Measurements from ENCODE around the gene HMCES. TPM values are rescaled to one million over a fixed set of nuclear protein-coding genes. Genes with fewer than 3 reads are reported as not detected.

Gene HMCES
- polyA plus RNA-seq, 3 donors, result 11.9 to 23.0 (median 18.0) TPM

DNA sequence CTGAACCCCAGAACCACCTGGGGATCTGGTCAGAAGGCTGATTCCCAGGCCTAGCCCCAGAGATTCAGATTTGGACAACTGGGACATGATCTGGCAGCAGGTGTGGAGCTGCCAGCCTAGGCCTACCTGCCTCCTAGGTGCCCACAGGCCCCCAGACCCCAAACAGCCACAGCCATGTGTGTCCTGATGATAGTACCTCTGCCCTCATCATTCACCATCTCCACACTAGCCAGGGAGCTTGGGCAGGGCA, 34.7 kb downstream of the HMCES start:
- peak overlapping the region in 1 of 2 donors; percentile 97 for H3K4me3 Mint-ChIP-seq
- peak overlapping the region in 5 of 7 donors; percentile 19 to 82 (median 66) for H3K27ac Mint-ChIP-seq
- no peaks in the 10 kb centered on the region for H3K36me3 Mint-ChIP-seq
- no peak for DNase-seq
- Histone ChIP-seq H3K4me3 (replicated peaks in 1 of 3; ENCODE audit: low read depth in 2 of 3, low read length in 3 of 3) (peak overlapping the region; percentile 79 to 93 (median 80)), H3K9me3 (replicated peaks in 1 of 2; ENCODE audit: control insufficient read depth in 1 of 2, insufficient read depth in 1 of 2, low read length in 2 of 2) (no peaks in the 10 kb centered on the region), H2AFZ (ENCODE audit: insufficient read depth, low read depth, low read length, poor library complexity, severe bottlenecking) (no peak overlapping the region), H3K9ac (ENCODE audit: insufficient read depth, low read length, poor library complexity, severe bottlenecking) (peak overlapping the region; percentile 79), H3K79me2 (ENCODE audit: insufficient read depth, low read length) (peaks cover 20% of the 10 kb centered on the region), H4K20me1 (ENCODE audit: insufficient read depth, low read length) (peaks cover 41% of the 10 kb centered on the region), H3K27me3 (ENCODE audit: control insufficient read depth in 2 of 2, insufficient read depth in 2 of 2, low read length in 2 of 2) (no peaks in the 10 kb centered on the region), H3K4me2 (replicated peaks; ENCODE audit: extremely low read depth, low read length, poor library complexity, severe bottlenecking) (peak overlapping the region; percentile 90), H3K4me1 (ENCODE audit: control insufficient read depth in 1 of 2, insufficient read depth in 2 of 2, low read length in 2 of 2) (peaks cover 39 to 51% of the 10 kb centered on the region in 2 donors), H3K27ac (ENCODE audit: low read depth in 1 of 2, low read length in 2 of 2) (peak overlapping the region; percentile 40 to 78), H3K36me3 (replicated peaks in 1 of 2; ENCODE audit: control insufficient read depth in 1 of 2, insufficient read depth in 2 of 2, low read length in 2 of 2) (no peaks in the 10 kb centered on the region)
- H3K4me1 Mint-ChIP-seq, result peaks cover 52% of the 10 kb centered on the region
- intact Hi-C loops (cut with micrococcal nuclease), result loop anchor here (5.0 to 10.0 kb wide), 2 partner anchors 36 to 339 kb away; partner anchors contain the start of gene HMCES (in 1 of the 2)
- TF ChIP-seq, protein P1, sequence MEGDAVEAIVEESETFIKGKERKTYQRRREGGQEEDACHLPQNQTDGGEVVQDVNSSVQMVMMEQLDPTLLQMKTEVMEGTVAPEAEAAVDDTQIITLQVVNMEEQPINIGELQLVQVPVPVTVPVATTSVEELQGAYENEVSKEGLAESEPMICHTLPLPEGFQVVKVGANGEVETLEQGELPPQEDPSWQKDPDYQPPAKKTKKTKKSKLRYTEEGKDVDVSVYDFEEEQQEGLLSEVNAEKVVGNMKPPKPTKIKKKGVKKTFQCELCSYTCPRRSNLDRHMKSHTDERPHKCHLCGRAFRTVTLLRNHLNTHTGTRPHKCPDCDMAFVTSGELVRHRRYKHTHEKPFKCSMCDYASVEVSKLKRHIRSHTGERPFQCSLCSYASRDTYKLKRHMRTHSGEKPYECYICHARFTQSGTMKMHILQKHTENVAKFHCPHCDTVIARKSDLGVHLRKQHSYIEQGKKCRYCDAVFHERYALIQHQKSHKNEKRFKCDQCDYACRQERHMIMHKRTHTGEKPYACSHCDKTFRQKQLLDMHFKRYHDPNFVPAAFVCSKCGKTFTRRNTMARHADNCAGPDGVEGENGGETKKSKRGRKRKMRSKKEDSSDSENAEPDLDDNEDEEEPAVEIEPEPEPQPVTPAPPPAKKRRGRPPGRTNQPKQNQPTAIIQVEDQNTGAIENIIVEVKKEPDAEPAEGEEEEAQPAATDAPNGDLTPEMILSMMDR (IDR thresholded peaks at IDR 0.05), result no peak
- peaks cover 0 to 2% (median 0%) of the 10 kb centered on the region in 7 donors for H3K9me3 Mint-ChIP-seq
- H3K27me3 Mint-ChIP-seq (ENCODE audit: low read depth in 3 of 3), result peaks cover 1 to 14% (median 2%) of the 10 kb centered on the region in 3 donors

DNA sequence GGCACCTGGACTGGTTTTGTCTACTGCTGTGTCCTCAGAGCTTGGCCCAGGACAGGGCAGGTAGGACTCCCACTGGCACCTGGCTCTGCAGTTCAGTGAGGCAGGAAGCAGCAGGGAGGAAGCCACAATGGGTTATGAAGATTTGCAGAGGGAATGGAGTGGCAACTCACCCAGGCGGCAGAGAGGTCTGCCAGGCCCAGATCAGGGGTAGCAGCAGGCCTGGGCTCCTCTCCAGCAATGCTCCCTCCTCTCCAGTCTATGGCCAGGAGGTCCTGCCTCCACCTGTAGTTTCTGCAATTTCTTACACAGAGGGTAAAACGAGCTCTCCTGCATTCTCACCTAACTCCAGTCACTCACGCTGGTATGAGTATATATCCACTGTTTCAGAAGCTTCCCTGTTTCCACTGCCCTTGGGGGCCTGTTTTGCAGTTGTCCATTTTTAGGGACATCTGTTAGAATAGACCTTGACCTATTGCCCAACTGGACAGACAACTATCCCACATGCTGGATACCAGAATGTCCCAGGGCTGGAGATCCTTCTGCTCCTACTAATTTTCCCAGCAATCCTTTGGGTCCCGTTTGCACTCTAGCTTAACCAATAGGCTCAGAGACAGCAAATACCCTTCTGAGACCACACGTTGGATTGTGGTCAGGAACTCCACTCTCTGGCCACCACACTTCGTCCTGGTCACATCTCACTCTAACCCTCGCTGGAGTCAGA, 35.2 kb downstream of the HMCES start:
- WGBS (ENCODE audit: insufficient coverage), result 14% methylated on average over 6 of the region's 7 CpGs

More for the DNA sequence above, 35.2 kb downstream of the HMCES start:
- Histone ChIP-seq H3K4me1 (ENCODE audit: control insufficient read depth in 1 of 2, insufficient read depth in 2 of 2, low read length in 2 of 2) (peaks cover 35 to 47% of the 10 kb centered on the region in 2 donors), H3K27ac (ENCODE audit: low read depth in 1 of 2, low read length in 2 of 2) (peak overlapping the region; percentile 40 to 78), H3K36me3 (replicated peaks in 1 of 2; ENCODE audit: control insufficient read depth in 1 of 2, insufficient read depth in 2 of 2, low read length in 2 of 2) (no peaks in the 10 kb centered on the region), H3K4me3 (replicated peaks in 1 of 3; ENCODE audit: low read depth in 2 of 3, low read length in 3 of 3) (peak overlapping the region; percentile 79 to 93 (median 80)), H3K79me2 (ENCODE audit: insufficient read depth, low read length) (peaks cover 20% of the 10 kb centered on the region), H3K9ac (ENCODE audit: insufficient read depth, low read length, poor library complexity, severe bottlenecking) (peak overlapping the region; percentile 79), H3K4me2 (replicated peaks; ENCODE audit: extremely low read depth, low read length, poor library complexity, severe bottlenecking) (peak overlapping the region; percentile 90), H2AFZ (ENCODE audit: insufficient read depth, low read depth, low read length, poor library complexity, severe bottlenecking) (no peak overlapping the region), H3K27me3 (ENCODE audit: control insufficient read depth in 2 of 2, insufficient read depth in 2 of 2, low read length in 2 of 2) (no peaks in the 10 kb centered on the region), H3K9me3 (replicated peaks in 1 of 2; ENCODE audit: control insufficient read depth in 1 of 2, insufficient read depth in 1 of 2, low read length in 2 of 2) (no peaks in the 10 kb centered on the region), H4K20me1 (ENCODE audit: insufficient read depth, low read length) (peaks cover 41% of the 10 kb centered on the region)
- intact Hi-C loops (cut with micrococcal nuclease), result loop anchor here (5.0 to 10.0 kb wide), 2 partner anchors 37 to 339 kb away; partner anchors contain the start of gene HMCES (in 1 of the 2)
- no peak for DNase-seq
- Mint-ChIP-seq H3K27ac (peak overlapping the region in 5 of 7 donors; percentile 30 to 82 (median 71)), H3K4me1 (peaks cover 47% of the 10 kb centered on the region), H3K4me3 (peak overlapping the region; percentile 96 to 97), H3K27me3 (ENCODE audit: low read depth in 3 of 3) (peaks cover 1 to 14% (median 2%) of the 10 kb centered on the region in 3 donors), H3K36me3 (no peaks in the 10 kb centered on the region), H3K9me3 (peaks cover 0 to 2% (median 0%) of the 10 kb centered on the region in 7 donors)
- TF ChIP-seq, protein P1 (IDR thresholded peaks at IDR 0.05), result no peak

Data from CD14-positive monocyte (primary cell).